Osteoblast (primary cell): ENCODE data around the gene PARL. TPM values are rescaled to one million over a fixed set of nuclear protein-coding genes. Genes with fewer than 3 reads are reported as not detected.

Experiments used
- DNase-seq: peaks from one replicate; pipeline ENCODE4 v3.0.0; 2011; ENCODE audit warnings: low spot score, mixed read lengths; ENCODE audit not compliant: insufficient read length; ENCODE audit errors: missing footprints
- H2AFZ ChIP-seq: 2 replicates; pipeline ENCODE4 v1.6.0; 2011; ENCODE audit warnings: mild to moderate bottlenecking, low read length
- H3K27ac ChIP-seq: 2 replicates; pipeline ENCODE4 v1.5.1; 2011; ENCODE audit warnings: mild to moderate bottlenecking, low read depth, low read length, moderate library complexity
- H3K27me3 ChIP-seq: 2 replicates; pipeline ENCODE4 v1.6.0; 2012; ENCODE audit warnings: mild to moderate bottlenecking, control low read depth, inconsistent platforms, low read length, moderate library complexity; ENCODE audit not compliant: insufficient read depth
- H3K36me3 ChIP-seq: 2 replicates; pipeline ENCODE4 v1.5.1; 2011; ENCODE audit warnings: mild to moderate bottlenecking, low read length, control low read depth, moderate library complexity; ENCODE audit not compliant: insufficient read depth
- H3K4me1 ChIP-seq: 2 replicates; pipeline ENCODE4 v1.5.1; 2011; ENCODE audit warnings: mild to moderate bottlenecking, low read length, control low read depth, moderate library complexity; ENCODE audit not compliant: insufficient read depth
- H3K4me2 ChIP-seq: 2 replicates; pipeline ENCODE4 v1.6.0; 2011; ENCODE audit warnings: mild to moderate bottlenecking, low read length; ENCODE audit not compliant: insufficient read depth
- H3K4me3 ChIP-seq: fragments of 200-600 bp; sonication (generic); 3 replicates; pipeline ENCODE4 v1.5.1; 2012; ENCODE audit warnings: mild to moderate bottlenecking, low read length, inconsistent platforms; ENCODE audit not compliant: insufficient read depth
- H3K79me2 ChIP-seq: 2 replicates; pipeline ENCODE4 v1.6.0; 2012; ENCODE audit warnings: mild to moderate bottlenecking, low read length, control low read depth, inconsistent platforms; ENCODE audit not compliant: insufficient read depth
- H3K9me3 ChIP-seq: 2 replicates; pipeline ENCODE4 v1.5.1; 2011; ENCODE audit warnings: low read depth, low read length, control low read depth
- H4K20me1 ChIP-seq: 2 replicates; pipeline ENCODE4 v1.6.0; 2012; ENCODE audit warnings: mild to moderate bottlenecking, low read length, control low read depth; ENCODE audit not compliant: insufficient read depth
- CTCF ChIP-seq: IDR thresholded peaks from 2 replicates; pipeline ENCODE4 v1.5.1; 2011; ENCODE audit warnings: mild to moderate bottlenecking, low read depth, low read length, moderate library complexity; ENCODE audit errors: extremely low read depth
- total RNA-seq: library from RNA; depleted of rRNA; stranded (reverse); fragments of >200 nt; gene quantifications from 2 replicates; pipeline ENCODE4 v1.2.3, GENCODE V29; 2012

The PARL gene
- total RNA-seq, 1 donor, result 34.0 TPM

GRCh38 chr3:183892610-183893214, 8.0 kb upstream of the PARL start:
- Histone ChIP-seq H3K4me3 (no peak overlapping the region), H3K79me2 (no peaks in the 10 kb centered on the region), H3K4me2 (no peak overlapping the region), H3K9me3 (no peaks in the 10 kb centered on the region), H2AFZ (no peak overlapping the region), H3K27me3 (peaks cover 17% of the 10 kb centered on the region), H3K4me1 (no peaks in the 10 kb centered on the region), H4K20me1 (no peaks in the 10 kb centered on the region), H3K27ac (no peak overlapping the region), H3K36me3 (no peaks in the 10 kb centered on the region)
- no peak for DNase-seq
- TF ChIP-seq CTCF, result no peak

- TF ChIP-seq CTCF, result no peak
- Histone ChIP-seq H3K27me3 (peaks cover 2% of the 10 kb centered on the region), H3K36me3 (no peaks in the 10 kb centered on the region), H3K4me2 (no peak overlapping the region), H3K4me1 (peaks cover 17% of the 10 kb centered on the region), H3K4me3 (no peak overlapping the region), H2AFZ (no peak overlapping the region), H3K9me3 (no peaks in the 10 kb centered on the region), H4K20me1 (peaks cover 21% of the 10 kb centered on the region), H3K27ac (no peak overlapping the region), H3K79me2 (peaks cover 41% of the 10 kb centered on the region)
- DNase-seq, result no peak
Measured at GRCh38 chr3:183885766-183886165, 1.1 kb upstream of the PARL start.

GRCh38 chr3:183884097-183884426, 618 bp downstream of the PARL start:
- Histone ChIP-seq H3K36me3 (no peaks in the 10 kb centered on the region), H2AFZ (peak overlapping the region; percentile 100), H3K4me2 (peak overlapping the region; percentile 93), H3K4me1 (peaks cover 17% of the 10 kb centered on the region), H3K79me2 (peaks cover 58% of the 10 kb centered on the region), H3K4me3 (peak overlapping the region; percentile 99), H3K27ac (peak overlapping the region; percentile 88), H3K9me3 (no peaks in the 10 kb centered on the region), H3K27me3 (peaks cover 2% of the 10 kb centered on the region), H4K20me1 (peaks cover 32% of the 10 kb centered on the region)
- no peak for DNase-seq
- TF ChIP-seq CTCF, result no peak

GRCh38 chr3:183883291-183884096, 1.2 kb downstream of the PARL start:
- H3K79me2 ChIP-seq, result peaks cover 64% of the 10 kb centered on the region
- no peak for TF ChIP-seq CTCF
- H3K4me1 ChIP-seq, result peaks cover 17% of the 10 kb centered on the region
- H3K9me3 ChIP-seq, result no peaks in the 10 kb centered on the region
- no peak for DNase-seq
- H3K27ac ChIP-seq, result peak overlapping the region; percentile 88
- peak overlapping the region; percentile 99 for H3K4me3 ChIP-seq
- peak overlapping the region; percentile 100 for H2AFZ ChIP-seq
- peak overlapping the region; percentile 93 for H3K4me2 ChIP-seq
- H3K36me3 ChIP-seq, result no peaks in the 10 kb centered on the region
- H4K20me1 ChIP-seq, result peaks cover 32% of the 10 kb centered on the region
- peaks cover 2% of the 10 kb centered on the region for H3K27me3 ChIP-seq
